OCI-LY3 (cell line): ENCODE data around the gene CYP46A1.

Experiments used
- EZH2phosphoT487 ChIP-seq: fragments of 200-600 bp; shearing (Covaris generic); IDR thresholded peaks from 2 replicates; pipeline ENCODE4 v1.6.1; 2018; ENCODE audit warnings: antibody characterized with exemption, mixed run types, low read depth
- TF ChIP-seq, protein P1 (sequence below): fragments of 200-600, 300-600 bp; sonication (generic); IDR thresholded peaks from 2 replicates; pipeline ENCODE4 v1.5.1; 2014; ENCODE audit warnings: antibody characterized with exemption, low read length, low read depth

- TF ChIP-seq EZH2phosphoT487: no peak
- TF ChIP-seq, protein P1, sequence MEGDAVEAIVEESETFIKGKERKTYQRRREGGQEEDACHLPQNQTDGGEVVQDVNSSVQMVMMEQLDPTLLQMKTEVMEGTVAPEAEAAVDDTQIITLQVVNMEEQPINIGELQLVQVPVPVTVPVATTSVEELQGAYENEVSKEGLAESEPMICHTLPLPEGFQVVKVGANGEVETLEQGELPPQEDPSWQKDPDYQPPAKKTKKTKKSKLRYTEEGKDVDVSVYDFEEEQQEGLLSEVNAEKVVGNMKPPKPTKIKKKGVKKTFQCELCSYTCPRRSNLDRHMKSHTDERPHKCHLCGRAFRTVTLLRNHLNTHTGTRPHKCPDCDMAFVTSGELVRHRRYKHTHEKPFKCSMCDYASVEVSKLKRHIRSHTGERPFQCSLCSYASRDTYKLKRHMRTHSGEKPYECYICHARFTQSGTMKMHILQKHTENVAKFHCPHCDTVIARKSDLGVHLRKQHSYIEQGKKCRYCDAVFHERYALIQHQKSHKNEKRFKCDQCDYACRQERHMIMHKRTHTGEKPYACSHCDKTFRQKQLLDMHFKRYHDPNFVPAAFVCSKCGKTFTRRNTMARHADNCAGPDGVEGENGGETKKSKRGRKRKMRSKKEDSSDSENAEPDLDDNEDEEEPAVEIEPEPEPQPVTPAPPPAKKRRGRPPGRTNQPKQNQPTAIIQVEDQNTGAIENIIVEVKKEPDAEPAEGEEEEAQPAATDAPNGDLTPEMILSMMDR: no peak
Measured at GRCh38 chr14:99693918-99694317, 9.8 kb downstream of the CYP46A1 start.
